ENCODE data around the gene SIN3A. TPM values are rescaled to one million over a fixed set of nuclear protein-coding genes. Genes with fewer than 3 reads are reported as not detected.
"Not testable (repeated sequence)": the region's sequence is repeated elsewhere in the genome, so short reads cannot be mapped to it uniquely, and the experiment has no call there.

The SIN3A gene
- total RNA-seq (2014; rRNA removed; shearing (Covaris generic)): 27.7 and 34.8 TPM in 2 replicates
- polyA plus RNA-seq (2016; fragmentation: Nextera tagmentation; extraction: Ambion mirVana): 11.7 and 13.9 TPM in 2 replicates

DNA sequence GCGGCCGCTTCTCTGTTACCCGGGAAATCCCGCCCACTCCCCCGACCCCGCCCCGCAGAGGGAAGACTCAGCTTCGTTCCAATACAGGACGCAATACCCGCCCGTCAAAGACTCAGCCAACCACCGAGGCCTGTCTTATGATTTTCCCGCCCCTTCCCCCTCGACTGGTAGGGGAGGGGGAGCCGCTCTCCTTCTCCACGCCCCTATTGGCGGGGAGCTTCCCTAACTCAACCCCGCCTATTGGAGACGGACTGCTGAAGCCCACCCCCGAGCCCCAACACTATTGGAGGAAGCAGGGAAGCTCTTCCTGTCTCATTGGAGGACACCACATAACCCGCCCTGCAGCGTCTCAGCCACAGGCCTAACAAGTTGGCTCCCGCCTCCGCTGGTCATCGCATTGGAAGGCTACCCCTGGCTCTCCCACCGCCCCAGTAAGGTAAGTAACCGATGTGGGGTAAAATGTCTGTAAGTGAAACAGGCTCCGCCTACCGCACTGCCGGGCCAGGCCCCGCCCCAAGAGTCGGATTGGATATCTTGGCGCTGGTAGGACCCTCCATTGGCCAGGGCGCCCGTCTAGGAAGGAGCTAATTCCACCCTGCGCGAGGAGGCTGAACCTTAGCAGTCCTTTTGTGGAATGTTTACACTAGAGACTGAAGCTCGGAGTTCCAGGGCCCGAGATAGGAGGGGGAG is at the start of gene SIN3A:
SIN3A (minus strand) TSS at position 17 of the 690 bp plus-strand sequence. CDS start 21,315 bp downstream, outside the sequence.
- peaks cover 21% of the 10 kb centered on the region for H3K4me1 ChIP-seq (ENCODE audit: insufficient read depth)
- peak within 1 kb of the TSS; percentile 92 for H3K9ac ChIP-seq
- no peak for TF ChIP-seq EZH2phosphoT487 (IDR thresholded peaks at IDR 0.05; ENCODE audit: insufficient read depth, low read depth)
- no peaks in the 10 kb centered on the region for H3K27me3 ChIP-seq (replicated peaks; ENCODE audit: insufficient read depth)
- peaks cover 46% of the 10 kb centered on the region for H3K79me2 ChIP-seq (ENCODE audit: insufficient read depth)
- in situ Hi-C loops (cut with MboI): no loop called here
- no peaks in the 10 kb centered on the region for H3K9me3 ChIP-seq (ENCODE audit: low read depth)
- no peaks in the 10 kb centered on the region for H3K9me2 ChIP-seq (ENCODE audit: insufficient read depth)
- no peaks in the 10 kb centered on the region for H3K36me3 ChIP-seq (ENCODE audit: low read depth)
- DNase-seq: peak; percentile 100
- no peaks in the 10 kb centered on the region for H4K20me1 ChIP-seq (ENCODE audit: insufficient read depth)
- WGBS, 2 experiments (ENCODE audit: low coverage in 1 of 2, low lambda C conversion rate in 2 of 2, missing lambda C conversion rate in 2 of 2): 1% methylated on average over 28 to 39 of the region's 39 CpGs
- peak within 1 kb of the TSS; percentile 99 for H3K4me3 ChIP-seq
- H3F3A ChIP-seq (ENCODE audit: insufficient read depth): peaks cover 43% of the 10 kb centered on the region
- H3K27ac ChIP-seq: peak within 1 kb of the TSS; percentile 97
- H3K4me2 ChIP-seq (ENCODE audit: unreplicated experiment): peak within 1 kb of the TSS; percentile 99
- H2AFZ ChIP-seq: peak within 1 kb of the TSS; percentile 81

- in situ Hi-C loops (cut with MboI): no loop called here
- no peaks in the 10 kb centered on the region for H3K9me2 ChIP-seq (ENCODE audit: insufficient read depth)
- no peaks in the 10 kb centered on the region for H4K20me1 ChIP-seq (ENCODE audit: insufficient read depth)
- H3K4me1 ChIP-seq (ENCODE audit: insufficient read depth): no peaks in the 10 kb centered on the region
- H3K79me2 ChIP-seq (ENCODE audit: insufficient read depth): 0 out of 2 replicates have a peak, but pooled peaks cover 3% of the 10 kb centered on the region
- WGBS, 2 experiments (ENCODE audit: low coverage in 1 of 2, low lambda C conversion rate in 2 of 2, missing lambda C conversion rate in 2 of 2): 95 to 100% methylated on average over 4 of the region's 4 CpGs
- no peak overlapping the region for H2AFZ ChIP-seq
- H3K9ac ChIP-seq: no peak overlapping the region
- no peak for DNase-seq
- TF ChIP-seq EZH2phosphoT487 (IDR thresholded peaks at IDR 0.05; ENCODE audit: insufficient read depth, low read depth) (no peak), EZH2 (IDR thresholded peaks at IDR 0.05; ENCODE audit: insufficient read depth, poor library complexity, severe bottlenecking) (no peak)
- H3F3A ChIP-seq (ENCODE audit: insufficient read depth): no peaks in the 10 kb centered on the region
- H3K4me2 ChIP-seq (ENCODE audit: unreplicated experiment): no peak overlapping the region
- no peaks in the 10 kb centered on the region for H3K27me3 ChIP-seq (replicated peaks; ENCODE audit: insufficient read depth)
- no peak overlapping the region for H3K4me3 ChIP-seq
- H3K36me3 ChIP-seq (ENCODE audit: low read depth): peaks cover 25% of the 10 kb centered on the region
- no peaks in the 10 kb centered on the region for H3K9me3 ChIP-seq (ENCODE audit: low read depth)
- H3K27ac ChIP-seq: no peak overlapping the region
Observed at GRCh38 chr15:75493732-75494131, 42.2 kb upstream of the SIN3A start.

DNA sequence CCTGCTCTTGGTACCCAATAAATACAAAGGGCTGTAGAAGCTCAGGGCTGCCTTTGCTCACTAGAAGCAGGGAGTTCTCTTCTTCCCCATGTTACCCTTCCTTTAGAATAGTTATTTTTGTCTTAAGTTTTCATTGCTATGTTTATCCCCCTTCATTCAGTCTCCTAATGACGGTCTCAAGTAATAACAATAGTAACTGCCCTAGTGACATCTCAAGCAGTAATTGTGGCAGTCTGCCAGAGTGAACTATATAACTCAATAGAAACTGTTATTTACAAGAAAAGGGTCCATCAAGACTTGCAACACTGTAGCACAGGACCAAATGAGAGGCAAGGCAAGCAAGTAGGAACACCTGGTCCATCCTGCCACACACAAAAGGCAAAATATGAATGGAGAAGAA is 32.5 kb upstream of the SIN3A start:
- in situ Hi-C loops (cut with MboI): no loop called here
- Histone ChIP-seq H3K27me3 (replicated peaks; ENCODE audit: insufficient read depth) (no peaks in the 10 kb centered on the region), H2AFZ (no peak overlapping the region), H3K4me1 (ENCODE audit: insufficient read depth) (no peaks in the 10 kb centered on the region), H3K36me3 (ENCODE audit: low read depth) (peaks cover 5% of the 10 kb centered on the region; the same call in 1 of the 2 replicates), H3K9me2 (ENCODE audit: insufficient read depth) (no peaks in the 10 kb centered on the region), H3K9me3 (ENCODE audit: low read depth) (no peaks in the 10 kb centered on the region), H3K9ac (no peak overlapping the region), H3K4me2 (ENCODE audit: unreplicated experiment) (no peak overlapping the region), H3K4me3 (no peak overlapping the region), H3F3A (ENCODE audit: insufficient read depth) (peaks cover 8% of the 10 kb centered on the region; the same call in 1 of the 2 replicates), H3K27ac (no peak overlapping the region), H3K79me2 (ENCODE audit: insufficient read depth) (no peaks in the 10 kb centered on the region), H4K20me1 (ENCODE audit: insufficient read depth) (no peaks in the 10 kb centered on the region; the same call in 1 of the 2 replicates)
- DNase-seq: no peak
- TF ChIP-seq EZH2phosphoT487 (IDR thresholded peaks at IDR 0.05; ENCODE audit: insufficient read depth, low read depth) (no peak), EZH2 (IDR thresholded peaks at IDR 0.05; ENCODE audit: insufficient read depth, poor library complexity, severe bottlenecking) (no peak)
- 97 to 100% methylated on average over 1 of the region's 1 CpG for WGBS, 2 experiments (ENCODE audit: low coverage in 1 of 2, low lambda C conversion rate in 2 of 2, missing lambda C conversion rate in 2 of 2)

DNA sequence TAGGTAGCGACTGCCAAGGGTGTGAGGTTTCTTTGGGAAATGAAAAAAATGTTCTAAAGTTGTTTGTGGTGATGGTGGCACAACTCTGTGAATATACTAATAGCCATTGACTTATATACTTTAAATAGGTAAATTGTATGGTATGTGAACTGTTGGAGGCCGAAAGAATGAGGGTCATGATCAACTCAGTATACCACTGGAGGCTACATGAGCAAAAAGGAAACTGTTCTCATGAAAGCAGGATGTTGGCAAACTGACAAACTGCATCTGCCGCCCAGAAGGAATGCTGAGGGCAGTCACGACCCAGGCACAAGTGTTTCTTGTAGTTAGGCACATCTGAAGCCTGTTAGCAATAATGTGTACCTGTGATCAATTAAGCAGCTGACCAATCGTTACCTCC is 32.1 kb upstream of the SIN3A start:
- 54% methylated on average over 5 of the region's 5 CpGs for WGBS, 2 experiments (ENCODE audit: low coverage in 1 of 2, low lambda C conversion rate in 2 of 2, missing lambda C conversion rate in 2 of 2)
- H3K9ac ChIP-seq; H4K20me1 ChIP-seq (ENCODE audit: insufficient read depth); H3K36me3 ChIP-seq (ENCODE audit: low read depth); H3K9me2 ChIP-seq (ENCODE audit: insufficient read depth); H3K27me3 ChIP-seq (replicated peaks; ENCODE audit: insufficient read depth); H3K27ac ChIP-seq; H3K4me1 ChIP-seq (ENCODE audit: insufficient read depth); H3K4me3 ChIP-seq; H3K4me2 ChIP-seq (ENCODE audit: unreplicated experiment); H3K9me3 ChIP-seq (ENCODE audit: low read depth); H3K79me2 ChIP-seq (ENCODE audit: insufficient read depth); H3F3A ChIP-seq (ENCODE audit: insufficient read depth); in situ Hi-C loops (cut with MboI); H2AFZ ChIP-seq; DNase-seq: not testable (repeated sequence)

Data from GM23248 (cell line).